Body of pancreas (tissue), 4 donors: Measurements from ENCODE around the gene SUSD5.

Experiments used
- CTCF ChIP-seq, 7 experiments: fragments of 450-650 bp in 4 of 7; fragments of 200-600 bp in 3 of 7; sonication (generic) in 3 of 7; IDR thresholded peaks; one replicate each; pipeline ENCODE4 v1.5.1; 2016 to 2019; ENCODE audit warnings: antibody characterized with exemption in 7 of 7
- POLR2A ChIP-seq, 3 donors: fragments of 450-650 bp; IDR thresholded peaks; one replicate each; pipeline ENCODE4 v1.6.1; 2016; ENCODE audit warnings: antibody characterized with exemption in 3 of 3, mild to moderate bottlenecking in 2 of 3

- no peak for TF ChIP-seq POLR2A (IDR thresholded peaks at IDR 0.05)
- no peak for TF ChIP-seq CTCF (IDR thresholded peaks at IDR 0.05)
Measured at GRCh38 chr3:33153782-33154181, 64.8 kb downstream of the SUSD5 start.
